ENCODE measurements around the gene PHF2.

DNA sequence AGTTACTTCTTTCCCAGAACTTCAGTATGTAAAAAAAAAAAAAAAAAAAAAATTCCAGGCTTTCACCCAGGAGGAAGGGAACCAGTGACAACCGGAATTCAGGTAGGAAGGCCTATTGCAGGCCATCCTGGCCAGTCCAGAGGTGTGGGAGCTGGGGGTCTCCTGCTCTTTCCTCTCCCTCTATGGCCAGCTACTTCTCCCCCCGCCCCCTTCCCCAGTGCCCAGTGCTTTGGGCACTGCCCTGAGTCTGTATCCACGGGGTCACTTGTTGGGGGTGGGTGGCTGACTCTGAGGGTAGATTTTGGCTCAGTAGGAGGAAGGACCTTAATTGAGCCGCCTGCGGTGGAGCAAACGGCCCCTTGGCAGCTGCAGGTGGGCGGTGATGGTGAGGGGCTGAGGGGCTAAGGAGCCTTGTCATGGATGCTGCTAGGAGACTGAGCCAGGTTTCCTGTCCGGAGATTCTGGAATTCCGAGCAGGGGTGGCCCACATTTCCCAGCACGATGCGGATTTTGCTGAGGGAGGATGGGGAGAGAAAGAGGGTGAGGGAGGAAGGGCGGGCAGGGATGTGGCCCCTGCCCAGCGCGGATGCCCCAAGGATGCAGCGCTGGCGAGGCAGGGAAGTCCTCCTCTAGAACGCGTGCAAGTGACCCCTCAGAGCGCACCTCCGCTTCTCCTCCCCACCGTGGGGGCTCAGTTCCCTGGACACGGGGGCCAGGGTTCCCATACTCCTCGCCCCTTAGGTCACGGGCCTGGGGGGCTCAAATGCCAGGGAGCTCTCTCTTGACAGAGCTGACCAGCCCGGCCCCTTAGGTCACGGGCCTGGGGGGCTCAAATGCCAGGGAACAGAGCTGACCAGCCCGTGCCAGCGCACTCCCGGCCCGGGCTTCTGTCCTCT, 1.2 kb upstream of the PHF2 start:
- TF ChIP-seq, protein P1, sequence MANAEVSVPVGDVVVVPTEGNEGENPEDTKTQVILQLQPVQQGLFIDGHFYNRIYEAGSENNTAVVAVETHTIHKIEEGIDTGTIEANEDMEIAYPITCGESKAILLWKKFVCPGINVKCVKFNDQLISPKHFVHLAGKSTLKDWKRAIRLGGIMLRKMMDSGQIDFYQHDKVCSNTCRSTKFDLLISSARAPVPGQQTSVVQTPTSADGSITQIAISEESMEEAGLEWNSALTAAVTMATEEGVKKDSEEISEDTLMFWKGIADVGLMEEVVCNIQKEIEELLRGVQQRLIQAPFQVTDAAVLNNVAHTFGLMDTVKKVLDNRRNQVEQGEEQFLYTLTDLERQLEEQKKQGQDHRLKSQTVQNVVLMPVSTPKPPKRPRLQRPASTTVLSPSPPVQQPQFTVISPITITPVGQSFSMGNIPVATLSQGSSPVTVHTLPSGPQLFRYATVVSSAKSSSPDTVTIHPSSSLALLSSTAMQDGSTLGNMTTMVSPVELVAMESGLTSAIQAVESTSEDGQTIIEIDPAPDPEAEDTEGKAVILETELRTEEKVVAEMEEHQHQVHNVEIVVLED (CRISPR knock-in tag; IDR thresholded peaks at IDR 0.05) = no peak
- TF ChIP-seq RFX5 (IDR thresholded peaks at IDR 0.05; ENCODE audit: low read depth, low read length) (no peak), RREB1 (CRISPR knock-in tag; IDR thresholded peaks at IDR 0.05) (no peak), ZBTB1 (CRISPR knock-in tag; IDR thresholded peaks at IDR 0.05; ENCODE audit: borderline replicate concordance, low read depth) (no peak), FUS (optimal IDR thresholded peaks at IDR 0.05; ENCODE audit: low read depth, low read length) (no peak), HNRNPUL1 (IDR thresholded peaks at IDR 0.05; ENCODE audit: low read length) (no peak), CAMTA2 (CRISPR knock-in tag; conservative IDR thresholded peaks at IDR 0.05) (no peak), LARP7 (IDR thresholded peaks at IDR 0.05) (no peak)
- TF ChIP-seq, protein P2, sequence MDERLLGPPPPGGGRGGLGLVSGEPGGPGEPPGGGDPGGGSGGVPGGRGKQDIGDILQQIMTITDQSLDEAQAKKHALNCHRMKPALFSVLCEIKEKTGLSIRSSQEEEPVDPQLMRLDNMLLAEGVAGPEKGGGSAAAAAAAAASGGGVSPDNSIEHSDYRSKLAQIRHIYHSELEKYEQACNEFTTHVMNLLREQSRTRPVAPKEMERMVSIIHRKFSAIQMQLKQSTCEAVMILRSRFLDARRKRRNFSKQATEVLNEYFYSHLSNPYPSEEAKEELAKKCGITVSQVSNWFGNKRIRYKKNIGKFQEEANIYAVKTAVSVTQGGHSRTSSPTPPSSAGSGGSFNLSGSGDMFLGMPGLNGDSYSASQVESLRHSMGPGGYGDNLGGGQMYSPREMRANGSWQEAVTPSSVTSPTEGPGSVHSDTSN (CRISPR knock-in tag; IDR thresholded peaks at IDR 0.05; ENCODE audit: low read depth) = no peak
- TF ChIP-seq, protein P2 (tag; conservative IDR thresholded peaks at IDR 0.05; ENCODE audit: low read depth) = no peak
